NCI-H446 (cell line): ENCODE data around the gene VCAN.

Experiments
- DNase-seq, 2 experiments: peaks; one replicate each; lab custom pipeline; 2025; lab: John Stamatoyannopoulos, UW

VCAN gene

DNA sequence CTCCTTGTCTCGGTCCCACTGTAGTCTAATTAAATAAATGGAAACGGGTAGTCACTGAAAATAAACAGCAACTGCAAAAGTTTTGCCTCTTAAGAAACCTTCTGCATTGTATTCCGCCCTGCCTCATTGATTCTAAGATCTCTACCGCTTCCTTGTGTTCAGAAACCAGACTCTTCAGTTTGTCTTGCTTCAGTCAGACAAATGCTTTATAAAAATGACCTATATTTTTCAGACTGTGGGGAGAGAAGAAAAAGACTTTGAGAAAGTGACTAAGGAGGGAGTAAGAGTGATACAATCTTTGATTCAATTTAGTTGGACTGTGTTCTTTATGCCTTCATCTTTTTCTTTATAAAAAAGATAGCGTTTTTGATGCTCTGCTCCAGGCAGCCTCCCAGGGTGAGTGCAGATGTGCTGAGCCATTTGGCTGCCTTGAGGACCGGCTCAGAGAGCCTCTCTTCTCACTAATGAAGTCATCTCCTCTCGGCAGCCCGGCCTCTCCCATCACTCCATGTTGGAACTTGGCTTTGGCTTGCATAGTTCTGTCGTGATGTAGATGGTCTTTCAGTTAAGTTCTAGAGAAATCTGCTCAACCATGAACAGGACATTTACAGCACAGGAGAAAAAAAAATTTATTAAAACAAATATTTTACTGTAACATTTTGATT, 4.0 kb upstream of the VCAN start:
- DNase-seq: peak in 1 of 2 experiments; percentile 16

DNA sequence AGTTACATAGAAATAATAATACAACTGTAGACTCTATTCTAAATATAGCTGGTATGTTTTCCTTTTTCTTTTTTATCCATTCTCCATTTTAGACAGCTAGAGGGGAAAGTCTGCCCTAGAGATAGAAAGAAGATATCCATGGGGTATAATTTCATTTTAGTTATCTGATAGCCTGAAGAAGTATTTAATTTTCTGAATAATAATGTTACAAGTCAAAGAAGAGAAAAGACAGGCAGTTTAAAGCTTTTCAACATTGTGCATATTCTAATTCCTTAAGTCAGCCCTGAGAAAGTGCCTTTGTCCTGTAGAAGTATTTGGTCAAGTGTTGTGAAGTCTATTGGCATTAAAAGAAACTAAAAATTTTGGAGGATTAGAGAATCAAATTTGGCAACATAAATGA, 2.5 kb upstream of the VCAN start:
- DNase-seq: no peak

DNA sequence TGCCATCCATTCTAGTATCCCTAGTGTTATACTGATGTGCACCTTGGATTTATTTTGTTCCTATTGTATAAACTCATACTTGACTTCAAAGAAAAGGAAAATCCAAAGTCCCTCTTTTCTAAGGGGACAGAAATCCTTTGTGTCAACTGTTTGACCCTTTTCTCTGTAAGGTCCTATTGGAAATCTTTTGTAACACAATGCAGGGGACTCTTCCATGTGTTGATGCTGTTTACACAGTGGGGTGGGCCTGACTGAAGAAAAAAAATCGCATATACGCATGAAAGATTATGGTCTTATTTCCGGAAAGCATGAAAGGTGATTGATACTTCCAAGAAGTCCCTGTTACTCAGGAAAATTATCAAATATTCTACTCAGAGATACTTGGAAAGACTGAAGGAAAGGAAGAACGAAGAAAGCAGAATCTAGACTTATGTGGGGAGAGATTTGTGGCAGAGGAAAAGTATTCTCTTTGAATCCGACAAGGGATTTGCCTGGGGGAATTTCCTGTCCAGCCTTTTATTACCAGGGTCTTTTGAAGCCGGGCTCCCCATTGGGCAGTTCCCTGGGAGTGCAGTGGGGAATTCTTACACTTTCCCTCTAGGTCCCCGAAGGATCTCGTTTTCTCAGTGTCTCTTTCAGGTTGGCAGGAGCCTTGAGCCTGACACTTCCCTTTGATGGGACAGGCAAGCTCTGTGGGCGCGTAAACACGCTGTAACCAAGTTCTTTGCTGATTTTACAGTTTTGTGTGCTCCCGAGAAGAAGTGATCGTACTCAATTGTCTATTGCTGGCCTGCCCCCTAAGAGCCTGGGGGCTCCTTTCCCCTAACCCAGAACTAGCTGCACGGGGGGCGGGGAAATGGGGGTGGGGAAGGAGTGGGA, 779 bp upstream of the VCAN start:
- DNase-seq: no peak

DNA sequence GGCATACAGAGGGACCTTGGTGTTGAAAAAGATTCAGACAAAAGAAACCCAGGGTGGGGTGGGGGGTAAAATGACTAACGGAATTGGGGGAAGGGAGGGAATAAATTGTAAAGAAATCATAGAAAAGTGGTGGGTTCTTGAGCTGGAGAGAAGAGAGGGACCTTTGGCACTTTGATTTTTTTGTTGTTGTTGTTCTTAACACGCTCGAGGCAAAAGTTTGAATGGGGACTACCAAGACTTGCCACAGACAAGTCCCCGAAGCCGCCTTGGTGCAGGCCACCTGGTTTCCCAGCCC, 616 bp downstream of the VCAN start:
- DNase-seq: no peak

DNA sequence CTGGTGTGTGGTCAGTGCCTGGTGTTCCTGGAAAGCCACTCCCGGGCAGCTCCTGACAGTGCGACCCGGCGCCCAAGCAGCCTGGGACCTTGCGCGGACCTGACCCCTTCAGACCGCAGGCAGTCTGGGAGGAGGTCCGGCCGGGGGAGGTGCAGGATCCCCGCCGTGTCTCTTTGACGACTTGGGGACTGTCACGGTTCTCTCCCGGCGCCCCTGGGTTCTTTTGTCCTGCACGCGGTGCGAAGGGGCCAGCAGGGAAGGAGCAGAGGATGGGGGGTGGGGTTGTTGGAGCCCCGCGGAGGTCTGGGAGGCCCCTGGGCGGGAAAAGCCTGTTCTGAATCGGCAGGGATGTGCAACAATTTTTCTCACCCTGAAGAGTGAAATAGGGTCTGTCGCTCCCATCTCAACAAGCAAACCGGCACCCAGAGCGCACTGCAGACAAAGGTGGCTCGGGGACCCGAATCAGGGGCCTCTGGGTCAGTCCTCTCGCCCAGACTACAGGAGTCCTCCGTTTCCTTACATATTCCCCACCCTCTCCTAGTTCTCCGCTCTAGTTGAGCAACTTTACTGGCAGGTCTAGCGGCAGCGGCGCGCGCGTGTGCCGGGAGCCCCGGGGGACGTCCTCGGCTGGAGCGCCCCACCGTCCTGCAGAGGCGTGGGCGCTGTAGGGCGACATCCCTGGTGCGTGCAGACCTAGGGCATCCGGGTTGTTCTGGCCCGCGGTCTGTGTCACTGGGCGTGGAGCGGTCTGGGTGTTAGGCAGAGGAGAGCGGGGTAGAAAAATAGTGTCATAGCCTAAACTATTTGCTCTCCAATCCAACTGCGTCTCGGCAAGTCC, 1.2 kb downstream of the VCAN start:
- peak; percentile 12 to 48 for DNase-seq

DNA sequence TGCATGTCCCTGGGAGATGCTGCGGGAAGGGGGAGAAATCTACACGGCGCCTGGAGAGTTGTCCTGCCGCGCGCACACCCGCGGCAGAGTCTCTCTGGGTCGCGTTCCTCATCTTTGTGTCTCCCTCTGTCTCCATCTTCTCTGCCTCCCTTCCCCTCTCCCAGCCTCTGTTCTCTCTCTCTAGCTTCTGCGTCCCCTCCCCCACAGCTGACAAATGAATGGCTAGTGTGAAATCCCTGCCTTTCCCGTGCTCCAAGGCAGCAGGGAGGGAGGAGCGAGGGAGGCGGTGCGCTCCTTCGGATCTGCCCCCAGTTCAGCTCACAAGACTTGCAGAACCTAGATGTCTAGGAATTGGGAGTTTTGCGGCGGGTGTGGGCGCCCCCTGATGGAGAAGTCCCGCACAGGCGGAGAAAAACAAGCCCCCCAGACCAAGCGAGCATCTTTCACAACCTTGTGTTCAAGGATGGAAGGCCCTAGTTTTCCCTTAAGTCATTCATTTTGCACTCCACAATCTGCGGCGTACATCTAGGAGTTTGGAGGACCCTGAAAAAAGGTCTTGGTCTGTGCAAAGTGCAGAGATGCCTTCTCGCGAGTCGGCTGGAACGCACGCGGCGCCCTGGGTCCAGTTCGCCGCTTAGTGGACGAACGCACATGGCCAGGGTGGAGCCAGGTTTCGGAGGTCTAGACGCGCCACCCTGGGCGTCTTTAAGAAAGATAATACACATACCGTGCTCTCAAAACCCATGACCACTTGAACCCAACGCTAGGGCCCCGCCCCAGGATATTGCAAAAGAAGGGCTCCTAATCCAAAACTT, 2.0 kb downstream of the VCAN start:
- DNase-seq: peak; percentile 91 to 96

DNA sequence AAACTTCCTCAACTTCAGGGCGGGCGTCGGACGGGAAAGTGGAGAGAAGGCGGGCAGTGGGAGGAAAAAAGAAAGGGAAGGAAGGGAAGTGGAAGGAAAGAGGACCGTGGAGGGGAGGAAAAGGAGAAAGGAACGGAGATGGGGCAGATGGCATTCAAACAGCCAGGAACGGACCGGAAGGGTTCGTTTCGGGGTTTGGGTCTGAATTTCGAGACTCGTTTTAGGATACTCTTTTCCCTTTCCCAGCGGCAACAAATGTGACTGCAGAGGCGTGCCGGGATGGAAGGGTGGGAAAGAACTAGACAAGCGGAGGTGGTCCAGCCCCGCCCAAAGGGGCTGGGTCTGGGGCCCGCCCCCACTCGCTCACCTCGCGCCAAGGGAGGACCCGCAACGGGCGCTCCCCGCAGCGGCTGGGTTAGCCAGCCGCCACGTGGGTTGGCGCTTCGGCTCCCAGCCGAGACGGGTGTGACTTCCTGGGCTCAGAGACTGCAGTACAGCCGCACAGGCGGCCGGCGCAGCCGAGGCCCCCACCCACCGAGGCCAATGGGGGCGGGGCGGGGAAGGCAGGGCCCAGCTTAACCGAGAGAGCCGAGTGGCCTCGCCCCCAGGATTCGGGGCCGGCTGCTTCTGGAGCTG, 2.7 kb downstream of the VCAN start:
- peak; percentile 80 to 96 for DNase-seq

DNA sequence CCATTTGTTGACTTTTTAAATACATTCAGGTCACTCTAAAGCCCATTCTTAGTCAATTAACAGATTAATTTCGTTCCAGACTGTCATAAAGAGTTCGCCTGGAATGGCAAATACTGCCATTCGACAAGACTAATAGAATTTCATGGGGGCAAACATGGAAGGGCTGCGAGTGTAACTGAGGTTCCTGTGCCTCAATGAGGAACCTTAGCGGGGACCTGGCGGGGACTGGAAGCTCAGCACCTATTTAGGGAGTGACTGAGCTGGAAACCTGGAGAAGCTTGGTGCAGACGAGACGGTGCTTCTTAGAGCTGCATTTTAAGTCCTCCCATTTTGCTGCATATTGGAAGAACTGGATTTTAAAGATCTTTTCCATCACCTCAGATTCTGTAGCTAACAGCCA, 3.4 kb downstream of the VCAN start:
- no peak for DNase-seq

DNA sequence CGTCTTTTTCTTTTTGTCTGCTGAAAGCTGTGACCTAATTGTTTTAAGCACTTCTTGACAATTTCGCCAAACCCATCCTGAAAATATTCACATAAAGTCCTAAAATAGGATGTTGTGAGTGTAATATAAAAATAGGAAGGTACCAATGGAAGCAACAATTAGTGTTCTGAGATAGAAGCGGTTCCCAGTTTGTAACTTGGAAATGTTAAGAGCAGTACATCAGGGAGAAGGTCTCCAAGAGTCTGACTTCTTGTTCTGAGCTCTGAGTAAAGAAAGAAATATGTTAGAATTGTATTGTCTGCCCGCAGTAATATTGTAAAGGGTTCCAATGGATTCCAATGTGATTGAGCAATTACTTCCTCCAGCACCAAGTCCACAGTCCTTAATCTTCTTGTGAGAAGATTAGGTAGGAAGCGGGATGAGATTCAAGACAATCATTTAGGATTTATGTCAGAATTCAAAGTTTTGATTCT, 3.9 kb downstream of the VCAN start:
- DNase-seq: no peak

DNA sequence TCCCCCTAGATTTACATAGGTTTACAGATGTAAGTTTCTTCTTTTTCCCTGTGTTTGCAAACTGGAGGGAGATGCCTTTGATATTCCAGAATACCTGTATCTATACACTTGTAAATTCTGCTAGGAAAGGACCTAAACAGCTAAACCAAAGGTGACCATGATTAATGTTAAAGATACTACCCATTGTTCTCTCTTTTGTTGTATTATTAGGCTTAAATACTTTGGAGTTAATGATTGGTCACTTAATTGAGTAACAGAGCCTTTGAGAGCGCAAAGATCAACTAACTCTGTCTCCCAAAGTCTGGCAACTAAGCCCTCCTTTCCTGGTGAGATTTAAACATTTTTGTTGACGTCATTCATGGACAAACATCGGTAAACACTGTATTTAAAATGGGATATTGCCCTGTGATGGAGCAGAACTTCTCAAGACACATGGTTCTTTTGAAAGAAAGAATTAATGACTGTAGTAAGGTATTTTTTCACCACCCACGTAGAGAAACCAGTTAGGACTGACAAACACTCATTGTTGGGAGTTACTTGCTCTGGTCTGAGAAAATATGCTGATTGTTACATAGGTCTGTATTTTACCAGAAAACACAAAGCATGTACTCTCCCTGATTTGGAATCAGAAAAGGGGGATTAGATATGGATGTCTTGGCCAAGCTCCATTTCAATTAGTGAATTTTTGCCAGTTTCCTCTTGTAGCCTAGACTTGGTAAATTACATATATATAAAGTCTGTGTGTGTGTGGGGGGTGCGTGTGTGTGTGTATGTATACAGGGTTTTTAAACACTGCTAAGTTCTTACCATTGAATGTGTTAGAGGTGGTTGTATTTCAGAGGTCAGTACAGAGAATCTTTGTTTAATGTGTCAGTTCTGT, 4.6 kb downstream of the VCAN start:
- no peak for DNase-seq

DNA sequence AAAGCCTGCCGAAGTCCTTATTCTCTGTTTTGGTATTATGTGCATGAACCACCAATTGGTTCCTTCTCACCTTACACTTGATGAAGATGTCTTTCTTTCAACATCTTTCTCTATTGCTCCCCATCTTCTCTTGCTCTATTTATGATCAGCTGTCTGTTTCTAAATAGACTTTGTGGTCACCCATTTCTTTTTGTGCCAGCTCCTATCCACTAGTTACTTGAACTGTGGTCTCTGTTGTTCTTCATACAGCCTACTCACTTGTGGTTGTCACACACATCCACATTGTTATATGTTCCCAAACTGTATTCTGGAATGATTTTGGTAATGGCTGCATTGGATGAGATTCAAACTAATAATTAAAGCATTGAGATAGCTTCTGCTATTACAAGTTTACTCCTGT, 11.4 kb downstream of the VCAN start:
- no peak for DNase-seq

DNA sequence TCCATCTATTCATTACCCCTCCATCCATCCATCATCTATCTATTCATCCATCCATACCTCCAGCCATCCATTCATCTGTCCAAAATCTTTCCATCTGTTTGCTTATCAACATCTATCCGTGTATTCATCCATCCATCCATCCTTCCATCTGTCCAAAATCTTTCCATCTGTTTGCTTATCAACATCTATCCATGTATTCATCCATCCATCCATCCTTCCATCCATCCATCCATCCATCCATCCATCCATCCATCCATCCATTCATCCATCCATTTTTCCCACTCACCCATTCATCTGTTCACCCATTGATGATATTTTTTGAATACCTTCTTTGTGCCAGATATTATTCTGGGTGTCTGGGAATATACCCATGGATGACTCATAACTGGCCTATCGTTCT, 12.8 kb downstream of the VCAN start:
- no peak for DNase-seq

DNA sequence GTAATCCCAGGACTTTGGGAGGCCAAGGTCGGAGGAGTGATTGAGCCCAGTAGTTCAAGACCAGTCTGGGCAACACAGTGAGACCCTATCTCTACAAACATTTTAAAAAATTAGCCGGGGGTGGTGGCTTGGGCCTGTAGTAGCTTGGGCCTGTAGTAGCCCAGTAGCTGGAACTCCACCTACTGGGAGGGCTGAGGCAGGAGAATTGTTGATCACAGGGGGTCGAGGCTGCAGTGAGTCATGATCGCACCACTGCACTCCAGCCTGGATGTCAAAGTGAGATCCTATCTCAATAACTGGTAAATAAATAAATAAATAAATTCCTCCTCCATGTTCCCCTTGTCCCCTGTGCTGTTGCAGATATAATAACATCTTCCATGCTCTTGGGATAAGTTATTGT, 14.3 kb downstream of the VCAN start:
- DNase-seq: no peak

DNA sequence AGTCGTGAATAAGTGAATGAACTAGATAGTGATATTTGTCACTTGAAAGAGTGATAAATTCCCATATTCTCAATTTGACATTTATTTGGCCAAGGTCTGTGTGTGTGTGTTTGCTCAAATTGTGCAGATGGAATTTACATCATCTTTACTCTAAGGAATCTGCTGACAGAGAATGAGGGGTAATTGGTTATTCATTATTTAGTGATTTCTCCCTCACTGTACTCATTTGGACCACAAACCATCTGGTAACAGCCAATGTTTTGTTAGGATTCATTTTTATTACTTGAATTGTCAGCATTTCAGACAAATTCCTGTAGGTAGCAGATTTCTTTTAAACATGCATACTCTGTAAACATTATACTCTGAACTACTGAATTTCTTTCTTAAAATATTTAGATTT, 15.6 kb downstream of the VCAN start:
- peak in 1 of 2 experiments; percentile 36 for DNase-seq

DNA sequence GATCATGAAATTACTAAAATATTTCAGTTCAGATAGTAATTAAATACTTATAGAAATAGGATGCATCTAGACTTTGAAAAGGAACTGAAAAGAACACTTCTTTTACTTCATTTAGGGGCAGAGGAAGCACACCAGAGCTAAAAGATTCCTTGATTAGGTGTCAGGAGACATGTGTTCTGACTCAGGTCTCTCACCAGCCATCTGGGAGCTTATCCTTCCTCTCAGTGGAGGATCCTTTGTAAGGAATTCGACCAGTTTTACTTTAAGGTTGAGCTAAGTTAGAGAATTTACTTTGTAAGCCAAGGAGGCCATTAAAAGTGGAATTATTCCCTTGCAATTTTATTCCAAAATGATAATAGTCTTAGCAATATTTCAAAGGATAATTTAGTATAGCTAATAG, 16.7 kb downstream of the VCAN start:
- DNase-seq: no peak

DNA sequence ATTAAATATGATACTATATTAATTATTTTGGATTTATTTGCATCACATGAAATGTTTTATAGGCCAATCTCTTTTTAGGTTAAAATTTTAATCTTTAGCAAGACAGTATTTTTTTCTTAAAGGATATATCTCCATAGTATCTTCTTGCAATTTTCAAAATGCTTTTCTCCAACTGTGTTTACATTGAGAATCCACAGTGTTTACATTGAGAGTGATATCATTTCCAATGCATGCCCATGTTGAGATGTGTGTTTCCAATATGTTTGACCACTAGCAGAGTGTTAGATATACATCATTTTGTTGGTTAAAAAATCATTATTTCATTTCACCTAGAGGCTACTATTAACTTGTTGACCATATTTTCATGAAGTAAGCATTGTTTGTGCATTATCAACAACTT, 17.3 kb downstream of the VCAN start:
- DNase-seq: no peak

DNA sequence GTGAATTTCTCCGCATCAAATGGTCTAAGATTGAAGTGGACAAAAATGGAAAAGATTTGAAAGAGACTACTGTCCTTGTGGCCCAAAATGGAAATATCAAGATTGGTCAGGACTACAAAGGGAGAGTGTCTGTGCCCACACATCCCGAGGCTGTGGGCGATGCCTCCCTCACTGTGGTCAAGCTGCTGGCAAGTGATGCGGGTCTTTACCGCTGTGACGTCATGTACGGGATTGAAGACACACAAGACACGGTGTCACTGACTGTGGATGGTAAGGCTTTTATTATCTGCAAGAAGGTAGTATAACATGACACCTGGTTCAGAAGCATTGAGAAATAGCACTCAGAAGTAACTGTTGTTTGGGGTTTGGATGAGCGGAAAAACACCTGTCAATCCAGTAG, 18.7 kb downstream of the VCAN start:
- DNase-seq: no peak

DNA sequence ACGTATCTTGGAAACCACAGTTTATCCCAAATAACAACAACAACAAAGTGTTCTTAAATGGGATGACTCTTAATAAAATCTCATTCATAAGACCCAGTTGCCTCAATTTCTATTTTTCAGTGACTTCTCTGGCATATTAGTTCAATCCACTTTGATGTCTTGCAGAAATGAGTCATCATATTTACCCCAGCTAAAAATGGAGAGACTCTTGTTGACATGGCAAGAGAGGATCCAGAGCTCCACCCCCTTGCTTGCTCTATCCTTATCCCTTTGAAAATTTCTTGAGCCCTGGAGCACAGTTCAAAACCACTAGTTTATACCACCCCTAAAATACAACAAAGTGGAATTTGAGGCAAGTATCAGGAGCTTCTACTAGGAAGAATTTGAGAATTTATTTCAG, 20.8 kb downstream of the VCAN start:
- no peak for DNase-seq

DNA sequence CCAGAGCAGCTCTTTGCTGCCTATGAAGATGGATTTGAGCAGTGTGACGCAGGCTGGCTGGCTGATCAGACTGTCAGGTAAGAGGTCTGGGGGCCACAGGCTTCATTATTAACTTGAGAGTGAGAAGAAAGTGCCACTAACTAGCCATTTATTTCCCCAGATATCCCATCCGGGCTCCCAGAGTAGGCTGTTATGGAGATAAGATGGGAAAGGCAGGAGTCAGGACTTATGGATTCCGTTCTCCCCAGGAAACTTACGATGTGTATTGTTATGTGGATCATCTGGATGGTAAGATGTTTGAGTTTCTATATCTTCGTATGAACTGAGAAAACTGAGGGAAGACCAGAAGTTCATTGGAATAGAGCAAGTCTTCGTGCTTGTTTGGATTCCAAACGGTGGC, 22.1 kb downstream of the VCAN start:
- no peak for DNase-seq

DNA sequence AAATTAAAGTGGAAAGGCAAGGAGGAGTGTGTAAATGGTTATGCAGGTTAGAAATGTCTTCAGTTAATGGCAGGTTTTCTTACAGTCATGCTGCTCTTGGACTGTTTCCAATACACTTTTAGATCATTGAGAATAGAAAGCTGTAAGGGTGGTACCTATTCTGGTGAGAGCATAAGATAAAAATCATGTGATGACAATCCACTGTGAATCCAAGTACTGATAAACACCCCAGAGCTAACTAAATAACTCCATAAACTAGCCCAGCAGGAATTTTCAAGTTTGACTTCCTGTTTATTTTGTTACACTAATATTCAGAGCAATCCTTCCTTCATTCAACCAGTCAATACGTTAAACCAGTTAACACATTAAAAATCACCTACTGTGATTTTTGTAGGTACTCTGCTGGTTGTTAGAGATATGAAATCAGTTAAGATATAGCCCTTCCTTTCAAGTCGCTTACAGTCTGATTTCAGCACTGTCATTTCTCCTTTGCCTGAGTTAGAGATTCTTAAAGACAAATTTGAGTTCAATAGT, 22.6 kb downstream of the VCAN start:
- DNase-seq: no peak
